ENCODE data around the gene STN1. TPM values are rescaled to one million over a fixed set of nuclear protein-coding genes. Genes with fewer than 3 reads are reported as not detected.

Gene STN1
- total RNA-seq, 1 donor, result 20.6 TPM

- Histone ChIP-seq H3K9me3 (ENCODE audit: low read depth, low read length) (no peaks in the 10 kb centered on the region), H2AFZ (ENCODE audit: low read length) (no peak overlapping the region)
- TF ChIP-seq CTCF (IDR thresholded peaks at IDR 0.05; ENCODE audit: extremely low read depth, low read depth, low read length), result no peak
These were observed 23.8 kb upstream of the STN1 start for GRCh38 chr10:103941801-103942200.

GRCh38 chr10:103939522-103939921 lies 21.5 kb upstream of the STN1 start:
- no peak overlapping the region for H3K4me3 ChIP-seq (ENCODE audit: insufficient read depth, low read length)
- H3K27ac ChIP-seq (ENCODE audit: low read depth, low read length), result no peak overlapping the region
- no peaks in the 10 kb centered on the region for H3K79me2 ChIP-seq (ENCODE audit: insufficient read depth, low read length)
- H3K27me3 ChIP-seq (ENCODE audit: insufficient read depth, low read length), result no peaks in the 10 kb centered on the region
- no peaks in the 10 kb centered on the region for H4K20me1 ChIP-seq (ENCODE audit: insufficient read depth, low read length)
- no peak for DNase-seq (ENCODE audit: insufficient read length, low spot score, missing footprints)
- no peaks in the 10 kb centered on the region for H3K4me1 ChIP-seq (ENCODE audit: insufficient read depth, low read length)
- TF ChIP-seq CTCF (IDR thresholded peaks at IDR 0.05; ENCODE audit: extremely low read depth, low read depth, low read length), result no peak
- H3K36me3 ChIP-seq (ENCODE audit: insufficient read depth, low read length), result no peaks in the 10 kb centered on the region
- H3K4me2 ChIP-seq (ENCODE audit: insufficient read depth, low read length), result no peak overlapping the region
- H3K9me3 ChIP-seq (ENCODE audit: low read depth, low read length), result no peaks in the 10 kb centered on the region
- no peak overlapping the region for H2AFZ ChIP-seq (ENCODE audit: low read length)

More at GRCh38 chr10:103941801-103942200, 23.8 kb upstream of the STN1 start:
- no peak overlapping the region for H3K4me3 ChIP-seq (ENCODE audit: insufficient read depth, low read length)
- DNase-seq (ENCODE audit: insufficient read length, low spot score, missing footprints), result no peak
- no peaks in the 10 kb centered on the region for H3K79me2 ChIP-seq (ENCODE audit: insufficient read depth, low read length)
- no peak overlapping the region for H3K27ac ChIP-seq (ENCODE audit: low read depth, low read length)
- H3K4me2 ChIP-seq (ENCODE audit: insufficient read depth, low read length), result no peak overlapping the region
- H3K27me3 ChIP-seq (ENCODE audit: insufficient read depth, low read length), result no peaks in the 10 kb centered on the region
- no peaks in the 10 kb centered on the region for H4K20me1 ChIP-seq (ENCODE audit: insufficient read depth, low read length)
- H3K36me3 ChIP-seq (ENCODE audit: insufficient read depth, low read length), result no peaks in the 10 kb centered on the region
- H3K4me1 ChIP-seq (ENCODE audit: insufficient read depth, low read length), result no peaks in the 10 kb centered on the region

- no peaks in the 10 kb centered on the region for H3K36me3 ChIP-seq (ENCODE audit: insufficient read depth, low read length)
- no peak overlapping the region for H3K4me3 ChIP-seq (ENCODE audit: insufficient read depth, low read length)
- H4K20me1 ChIP-seq (ENCODE audit: insufficient read depth, low read length), result no peaks in the 10 kb centered on the region
- H3K79me2 ChIP-seq (ENCODE audit: insufficient read depth, low read length), result no peaks in the 10 kb centered on the region
- no peak overlapping the region for H3K4me2 ChIP-seq (ENCODE audit: insufficient read depth, low read length)
- DNase-seq (ENCODE audit: insufficient read length, low spot score, missing footprints), result no peak
- no peak for TF ChIP-seq CTCF (IDR thresholded peaks at IDR 0.05; ENCODE audit: extremely low read depth, low read depth, low read length)
- H3K4me1 ChIP-seq (ENCODE audit: insufficient read depth, low read length), result no peaks in the 10 kb centered on the region
- no peak overlapping the region for H2AFZ ChIP-seq (ENCODE audit: low read length)
- no peaks in the 10 kb centered on the region for H3K9me3 ChIP-seq (ENCODE audit: low read depth, low read length)
- no peak overlapping the region for H3K27ac ChIP-seq (ENCODE audit: low read depth, low read length)
- H3K27me3 ChIP-seq (ENCODE audit: insufficient read depth, low read length), result no peaks in the 10 kb centered on the region
These were observed 18.0 kb upstream of the STN1 start for GRCh38 chr10:103936022-103936421.

GRCh38 chr10:103934308-103934707 lies 16.3 kb upstream of the STN1 start:
- Histone ChIP-seq H3K9me3 (ENCODE audit: low read depth, low read length) (no peaks in the 10 kb centered on the region), H3K36me3 (ENCODE audit: insufficient read depth, low read length) (no peaks in the 10 kb centered on the region), H3K4me2 (ENCODE audit: insufficient read depth, low read length) (no peak overlapping the region), H3K27ac (ENCODE audit: low read depth, low read length) (no peak overlapping the region), H3K4me1 (ENCODE audit: insufficient read depth, low read length) (no peaks in the 10 kb centered on the region), H2AFZ (ENCODE audit: low read length) (no peak overlapping the region), H3K4me3 (ENCODE audit: insufficient read depth, low read length) (no peak overlapping the region), H3K27me3 (ENCODE audit: insufficient read depth, low read length) (no peaks in the 10 kb centered on the region), H4K20me1 (ENCODE audit: insufficient read depth, low read length) (no peaks in the 10 kb centered on the region), H3K79me2 (ENCODE audit: insufficient read depth, low read length) (no peaks in the 10 kb centered on the region)
- no peak for DNase-seq (ENCODE audit: insufficient read length, low spot score, missing footprints)
- no peak for TF ChIP-seq CTCF (IDR thresholded peaks at IDR 0.05; ENCODE audit: extremely low read depth, low read depth, low read length)
